ENCODE measurements around the gene TMEM123.

- TF ChIP-seq TARDBP (IDR thresholded peaks at IDR 0.05; ENCODE audit: borderline replicate concordance), result no peak
- peak; percentile 31; the same call in 1 of the 2 replicates for TF ChIP-seq POLR2AphosphoS5 (IDR thresholded peaks at IDR 0.05; ENCODE audit: low read length)
- no peak for TF ChIP-seq CHD2 (IDR thresholded peaks at IDR 0.05; ENCODE audit: borderline replicate concordance, low read depth, low read length)
- TF ChIP-seq, protein P1, sequence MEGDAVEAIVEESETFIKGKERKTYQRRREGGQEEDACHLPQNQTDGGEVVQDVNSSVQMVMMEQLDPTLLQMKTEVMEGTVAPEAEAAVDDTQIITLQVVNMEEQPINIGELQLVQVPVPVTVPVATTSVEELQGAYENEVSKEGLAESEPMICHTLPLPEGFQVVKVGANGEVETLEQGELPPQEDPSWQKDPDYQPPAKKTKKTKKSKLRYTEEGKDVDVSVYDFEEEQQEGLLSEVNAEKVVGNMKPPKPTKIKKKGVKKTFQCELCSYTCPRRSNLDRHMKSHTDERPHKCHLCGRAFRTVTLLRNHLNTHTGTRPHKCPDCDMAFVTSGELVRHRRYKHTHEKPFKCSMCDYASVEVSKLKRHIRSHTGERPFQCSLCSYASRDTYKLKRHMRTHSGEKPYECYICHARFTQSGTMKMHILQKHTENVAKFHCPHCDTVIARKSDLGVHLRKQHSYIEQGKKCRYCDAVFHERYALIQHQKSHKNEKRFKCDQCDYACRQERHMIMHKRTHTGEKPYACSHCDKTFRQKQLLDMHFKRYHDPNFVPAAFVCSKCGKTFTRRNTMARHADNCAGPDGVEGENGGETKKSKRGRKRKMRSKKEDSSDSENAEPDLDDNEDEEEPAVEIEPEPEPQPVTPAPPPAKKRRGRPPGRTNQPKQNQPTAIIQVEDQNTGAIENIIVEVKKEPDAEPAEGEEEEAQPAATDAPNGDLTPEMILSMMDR (IDR thresholded peaks at IDR 0.05 in 2 of 3, conservative IDR thresholded peaks at IDR 0.05 in 1 of 3; ENCODE audit: control insufficient read depth in 2 of 3, extremely low read depth in 1 of 3, insufficient read depth in 1 of 3, low read depth in 3 of 3, low read length in 3 of 3), result no peak
- TF ChIP-seq, protein P2, sequence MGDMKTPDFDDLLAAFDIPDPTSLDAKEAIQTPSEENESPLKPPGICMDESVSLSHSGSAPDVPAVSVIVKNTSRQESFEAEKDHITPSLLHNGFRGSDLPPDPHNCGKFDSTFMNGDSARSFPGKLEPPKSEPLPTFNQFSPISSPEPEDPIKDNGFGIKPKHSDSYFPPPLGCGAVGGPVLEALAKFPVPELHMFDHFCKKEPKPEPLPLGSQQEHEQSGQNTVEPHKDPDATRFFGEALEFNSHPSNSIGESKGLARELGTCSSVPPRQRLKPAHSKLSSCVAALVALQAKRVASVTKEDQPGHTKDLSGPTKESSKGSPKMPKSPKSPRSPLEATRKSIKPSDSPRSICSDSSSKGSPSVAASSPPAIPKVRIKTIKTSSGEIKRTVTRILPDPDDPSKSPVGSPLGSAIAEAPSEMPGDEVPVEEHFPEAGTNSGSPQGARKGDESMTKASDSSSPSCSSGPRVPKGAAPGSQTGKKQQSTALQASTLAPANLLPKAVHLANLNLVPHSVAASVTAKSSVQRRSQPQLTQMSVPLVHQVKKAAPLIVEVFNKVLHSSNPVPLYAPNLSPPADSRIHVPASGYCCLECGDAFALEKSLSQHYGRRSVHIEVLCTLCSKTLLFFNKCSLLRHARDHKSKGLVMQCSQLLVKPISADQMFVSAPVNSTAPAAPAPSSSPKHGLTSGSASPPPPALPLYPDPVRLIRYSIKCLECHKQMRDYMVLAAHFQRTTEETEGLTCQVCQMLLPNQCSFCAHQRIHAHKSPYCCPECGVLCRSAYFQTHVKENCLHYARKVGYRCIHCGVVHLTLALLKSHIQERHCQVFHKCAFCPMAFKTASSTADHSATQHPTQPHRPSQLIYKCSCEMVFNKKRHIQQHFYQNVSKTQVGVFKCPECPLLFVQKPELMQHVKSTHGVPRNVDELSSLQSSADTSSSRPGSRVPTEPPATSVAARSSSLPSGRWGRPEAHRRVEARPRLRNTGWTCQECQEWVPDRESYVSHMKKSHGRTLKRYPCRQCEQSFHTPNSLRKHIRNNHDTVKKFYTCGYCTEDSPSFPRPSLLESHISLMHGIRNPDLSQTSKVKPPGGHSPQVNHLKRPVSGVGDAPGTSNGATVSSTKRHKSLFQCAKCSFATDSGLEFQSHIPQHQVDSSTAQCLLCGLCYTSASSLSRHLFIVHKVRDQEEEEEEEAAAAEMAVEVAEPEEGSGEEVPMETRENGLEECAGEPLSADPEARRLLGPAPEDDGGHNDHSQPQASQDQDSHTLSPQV (IDR thresholded peaks at IDR 0.05), result no peak
- TF ChIP-seq BMI1 (IDR thresholded peaks at IDR 0.05; ENCODE audit: borderline replicate concordance), result no peak
- TF ChIP-seq JUND (IDR thresholded peaks at IDR 0.05; ENCODE audit: low read depth, low read length), result 0 out of 2 replicates have a peak, but pooled peaks have one; percentile 12
- no peak for TF ChIP-seq ZNF207 (IDR thresholded peaks at IDR 0.05; ENCODE audit: borderline replicate concordance)
- TF ChIP-seq ZBED1 (IDR thresholded peaks at IDR 0.05; ENCODE audit: borderline replicate concordance), result no peak
- no peak for TF ChIP-seq NRF1 (conservative IDR thresholded peaks at IDR 0.05; ENCODE audit: low read depth, low read length)
- TF ChIP-seq YY1 (IDR thresholded peaks at IDR 0.05; ENCODE audit: low read depth, low read length), result no peak
- TF ChIP-seq MXI1 (IDR thresholded peaks at IDR 0.05; ENCODE audit: low read depth, low read length), result no peak
Observed at GRCh38 chr11:102420547-102420946, 32.0 kb downstream of the TMEM123 start.

Measured in GM12878 (cell line).